Neural progenitor cell (in vitro differentiated cells): ENCODE measurements around the gene ADAMTS14.

Experiments used
- EZH2 ChIP-seq: fragments of 200-600 bp; sonication (generic); IDR thresholded peaks from 2 replicates; pipeline ENCODE4 v1.6.1; 2017; ENCODE audit warnings: antibody characterized with exemption, mild to moderate bottlenecking, moderate library complexity
- TF ChIP-seq, protein P1 (sequence below): fragments of 200-600 bp; sonication (generic); IDR thresholded peaks from 2 replicates; pipeline ENCODE4 v1.5.1; 2017; ENCODE audit warnings: antibody characterized with exemption, mild to moderate bottlenecking

GRCh38 chr10:70652761-70653657 lies 19.3 kb upstream of the ADAMTS14 start:
- TF ChIP-seq, protein P1, sequence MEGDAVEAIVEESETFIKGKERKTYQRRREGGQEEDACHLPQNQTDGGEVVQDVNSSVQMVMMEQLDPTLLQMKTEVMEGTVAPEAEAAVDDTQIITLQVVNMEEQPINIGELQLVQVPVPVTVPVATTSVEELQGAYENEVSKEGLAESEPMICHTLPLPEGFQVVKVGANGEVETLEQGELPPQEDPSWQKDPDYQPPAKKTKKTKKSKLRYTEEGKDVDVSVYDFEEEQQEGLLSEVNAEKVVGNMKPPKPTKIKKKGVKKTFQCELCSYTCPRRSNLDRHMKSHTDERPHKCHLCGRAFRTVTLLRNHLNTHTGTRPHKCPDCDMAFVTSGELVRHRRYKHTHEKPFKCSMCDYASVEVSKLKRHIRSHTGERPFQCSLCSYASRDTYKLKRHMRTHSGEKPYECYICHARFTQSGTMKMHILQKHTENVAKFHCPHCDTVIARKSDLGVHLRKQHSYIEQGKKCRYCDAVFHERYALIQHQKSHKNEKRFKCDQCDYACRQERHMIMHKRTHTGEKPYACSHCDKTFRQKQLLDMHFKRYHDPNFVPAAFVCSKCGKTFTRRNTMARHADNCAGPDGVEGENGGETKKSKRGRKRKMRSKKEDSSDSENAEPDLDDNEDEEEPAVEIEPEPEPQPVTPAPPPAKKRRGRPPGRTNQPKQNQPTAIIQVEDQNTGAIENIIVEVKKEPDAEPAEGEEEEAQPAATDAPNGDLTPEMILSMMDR, result no peak
- TF ChIP-seq EZH2, result no peak
